D721Med (cell line): ENCODE results near the gene PLCD3.
"Not testable (repeated sequence)": the region's sequence is repeated elsewhere in the genome, so short reads cannot be mapped to it uniquely, and the experiment has no call there.

Source experiments
- DNase-seq: peaks from one replicate; pipeline ENCODE4 v3.0.0; 2011; ENCODE audit warnings: low spot score; ENCODE audit not compliant: insufficient read length
- FAIRE-seq: peaks from 2 replicates; lab custom pipeline; 2011; peaks lifted over from hg19 to GRCh38; lab: Jason Lieb, UNC
- TF ChIP-seq, protein P1 (sequence below): IDR thresholded peaks from 2 replicates; pipeline ENCODE4 v1.5.1; 2012; ENCODE audit warnings: mild to moderate bottlenecking, control low read depth; ENCODE audit not compliant: insufficient read depth; ENCODE audit errors: missing control alignments

PLCD3 gene

DNA sequence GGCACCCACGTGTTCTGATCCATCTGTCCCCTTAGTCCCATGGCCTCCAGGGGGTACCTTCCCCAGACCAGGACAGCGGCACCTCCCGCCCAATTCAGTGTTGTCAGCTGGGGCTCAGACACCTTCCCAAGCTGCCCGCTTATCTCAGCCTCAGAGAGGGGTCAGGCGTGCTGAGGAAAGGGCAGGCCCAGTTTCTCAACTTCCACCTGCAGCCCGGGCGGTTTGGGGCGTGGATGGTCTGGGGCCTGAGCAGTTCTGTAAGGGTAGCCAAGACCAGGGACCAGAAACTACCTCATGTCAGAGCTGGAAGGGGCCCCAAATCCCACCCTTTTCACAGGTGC lies 5.1 kb downstream of the PLCD3 start:
- TF ChIP-seq, protein P1, sequence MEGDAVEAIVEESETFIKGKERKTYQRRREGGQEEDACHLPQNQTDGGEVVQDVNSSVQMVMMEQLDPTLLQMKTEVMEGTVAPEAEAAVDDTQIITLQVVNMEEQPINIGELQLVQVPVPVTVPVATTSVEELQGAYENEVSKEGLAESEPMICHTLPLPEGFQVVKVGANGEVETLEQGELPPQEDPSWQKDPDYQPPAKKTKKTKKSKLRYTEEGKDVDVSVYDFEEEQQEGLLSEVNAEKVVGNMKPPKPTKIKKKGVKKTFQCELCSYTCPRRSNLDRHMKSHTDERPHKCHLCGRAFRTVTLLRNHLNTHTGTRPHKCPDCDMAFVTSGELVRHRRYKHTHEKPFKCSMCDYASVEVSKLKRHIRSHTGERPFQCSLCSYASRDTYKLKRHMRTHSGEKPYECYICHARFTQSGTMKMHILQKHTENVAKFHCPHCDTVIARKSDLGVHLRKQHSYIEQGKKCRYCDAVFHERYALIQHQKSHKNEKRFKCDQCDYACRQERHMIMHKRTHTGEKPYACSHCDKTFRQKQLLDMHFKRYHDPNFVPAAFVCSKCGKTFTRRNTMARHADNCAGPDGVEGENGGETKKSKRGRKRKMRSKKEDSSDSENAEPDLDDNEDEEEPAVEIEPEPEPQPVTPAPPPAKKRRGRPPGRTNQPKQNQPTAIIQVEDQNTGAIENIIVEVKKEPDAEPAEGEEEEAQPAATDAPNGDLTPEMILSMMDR = no peak
- DNase-seq (no peak), FAIRE-seq (no peak)

DNA sequence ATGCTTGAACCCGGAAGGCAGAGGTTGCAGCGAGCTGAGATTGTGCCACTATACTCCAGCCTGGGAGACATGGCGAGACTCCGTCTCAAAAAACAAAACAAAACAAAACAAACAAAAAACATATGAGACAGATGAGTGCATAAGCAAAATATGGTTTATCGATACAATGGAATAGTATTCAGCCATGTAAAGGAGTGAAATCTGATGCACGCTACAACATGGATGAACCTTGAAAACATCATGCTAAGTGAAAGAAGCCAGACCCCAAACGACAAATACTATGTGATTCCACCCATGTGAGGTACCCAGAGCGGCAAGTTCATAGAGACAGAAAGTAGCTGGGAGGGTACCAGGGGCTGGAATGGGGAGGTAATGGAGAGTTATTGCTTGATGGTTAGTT lies 6.8 kb downstream of the PLCD3 start:
- FAIRE-seq (no peak), DNase-seq (no peak)
- TF ChIP-seq, protein P1 = no peak

- not testable (repeated sequence) for FAIRE-seq, DNase-seq
Observed at GRCh38 chr17:45124797-45125122, 7.6 kb downstream of the PLCD3 start.

- DNase-seq (no peak), FAIRE-seq (no peak)
- TF ChIP-seq, protein P1 = no peak
Observed at GRCh38 chr17:45123930-45124796, 8.2 kb downstream of the PLCD3 start.

GRCh38 chr17:45123076-45123770 lies 9.1 kb downstream of the PLCD3 start:
- FAIRE-seq (no peak), DNase-seq (no peak)
- TF ChIP-seq, protein P1 = no peak

DNA sequence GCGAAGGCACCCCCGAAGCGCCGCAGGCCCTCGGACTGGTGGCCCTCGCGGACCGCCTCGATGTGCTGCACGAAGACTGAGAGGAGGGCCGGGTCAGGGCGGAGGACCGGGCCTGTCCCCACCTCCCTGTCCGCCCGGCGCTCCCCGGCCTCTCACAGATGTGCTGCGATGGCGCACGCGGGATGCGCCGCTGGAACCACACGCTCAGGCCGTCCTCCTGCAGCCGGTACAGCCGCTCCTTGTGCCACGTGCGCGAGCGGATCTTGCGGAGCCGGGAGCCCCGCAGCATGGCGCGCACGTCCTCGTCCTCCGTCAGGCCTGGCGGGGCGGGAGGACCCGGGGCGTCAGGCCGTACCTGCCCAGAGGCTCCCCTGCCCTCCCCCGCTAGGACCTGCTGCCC lies 11.3 kb downstream of the PLCD3 start:
- DNase-seq (no peak), FAIRE-seq (no peak)
- TF ChIP-seq, protein P1 = no peak

DNA sequence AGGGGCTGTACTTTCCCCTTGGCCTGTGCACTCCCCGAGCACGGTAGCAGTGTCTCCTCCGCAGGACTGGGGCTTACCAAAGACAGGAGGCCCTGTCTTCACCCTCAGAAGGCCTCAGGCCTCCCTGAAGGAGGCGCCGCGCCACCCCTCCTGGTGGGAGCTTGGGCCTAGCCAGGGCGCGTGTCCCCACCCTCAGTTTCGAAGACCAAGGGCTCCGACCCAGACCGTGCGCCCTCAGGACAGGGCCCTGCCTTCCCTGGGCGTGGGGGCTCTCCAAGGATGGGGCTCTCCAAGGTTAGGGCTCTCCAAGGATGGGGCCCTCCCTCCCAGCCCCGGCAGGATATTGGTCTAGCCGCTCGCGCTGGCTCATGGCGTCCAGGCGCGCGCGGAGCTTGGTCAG lies 11.8 kb downstream of the PLCD3 start:
- TF ChIP-seq, protein P1 = no peak
- DNase-seq (no peak), FAIRE-seq (no peak)
